ENCODE measurements around the gene NOM1.
"Not testable (repeated sequence)": the region's sequence is repeated elsewhere in the genome, so short reads cannot be mapped to it uniquely, and the experiment has no call there.

The NOM1 gene

DNA sequence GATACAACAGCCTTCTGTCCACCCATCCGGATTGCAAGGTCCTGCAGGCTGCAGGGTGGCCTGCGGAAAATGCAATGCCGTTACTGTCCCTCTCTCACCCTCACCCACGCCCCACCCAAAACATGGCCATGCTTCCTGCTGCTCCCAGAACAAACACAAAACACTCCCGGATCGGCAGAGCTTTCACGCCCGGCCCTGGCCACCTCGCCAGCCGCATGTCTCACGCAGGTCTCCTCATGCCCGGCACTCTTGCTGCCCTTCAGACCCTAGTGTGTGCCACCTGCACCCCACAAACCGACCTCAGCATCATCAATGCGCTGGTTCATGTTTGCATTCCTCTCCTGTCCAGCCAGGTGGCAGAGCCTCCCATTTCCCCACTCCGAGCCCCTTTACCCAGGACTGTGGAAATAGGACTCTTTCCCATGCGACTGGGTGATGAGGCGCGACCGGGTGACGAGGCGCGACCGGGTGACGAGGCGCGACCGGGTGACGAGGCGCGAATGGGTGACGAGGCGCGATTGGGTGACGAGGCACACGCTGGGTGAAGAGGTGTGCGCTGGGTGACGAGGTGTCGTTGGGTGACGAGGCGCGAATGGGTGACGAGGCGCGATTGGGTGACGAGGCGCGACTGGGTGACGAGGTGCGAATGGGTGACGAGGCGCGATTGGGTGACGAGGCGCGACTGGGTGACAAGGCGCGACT, 8.9 kb upstream of the NOM1 start:
- DNase-seq = no peak

DNA sequence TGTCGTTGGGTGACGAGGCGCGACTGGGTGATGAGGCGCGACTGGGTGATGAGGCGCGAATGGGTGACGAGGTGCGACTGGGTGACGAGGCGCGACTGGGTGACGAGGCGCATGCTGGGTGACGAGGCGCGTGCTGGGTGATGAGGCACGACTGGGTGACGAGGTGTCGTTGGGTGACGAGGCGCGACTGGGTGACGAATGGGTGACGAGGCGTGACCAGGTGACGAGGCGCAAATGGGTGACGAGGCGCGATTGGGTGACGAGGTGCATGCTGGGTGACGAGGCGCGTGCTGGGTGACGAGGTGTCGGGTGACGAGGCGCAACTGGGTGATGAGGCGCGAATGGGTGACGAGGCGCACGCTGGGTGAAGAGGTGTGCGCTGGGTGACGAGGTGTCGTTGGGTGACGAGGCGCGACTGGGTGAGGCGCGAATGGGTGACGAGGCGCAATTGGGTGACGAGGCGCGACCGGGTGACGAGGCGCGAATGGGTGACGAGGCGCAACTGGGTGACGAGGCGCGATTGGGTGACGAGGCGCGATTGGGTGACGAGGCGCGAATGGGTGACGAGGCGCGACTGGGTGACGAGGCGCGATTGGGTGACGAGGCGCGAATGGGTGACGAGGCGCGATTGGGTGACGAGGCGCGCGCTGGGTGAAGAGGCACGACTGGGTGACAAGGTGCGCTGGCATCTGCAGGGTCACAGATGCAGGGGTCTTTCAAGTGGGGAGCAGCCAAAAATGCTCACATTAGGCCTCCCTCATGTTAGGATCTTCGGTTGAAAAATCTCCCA, 7.9 kb upstream of the NOM1 start:
- DNase-seq = no peak

DNA sequence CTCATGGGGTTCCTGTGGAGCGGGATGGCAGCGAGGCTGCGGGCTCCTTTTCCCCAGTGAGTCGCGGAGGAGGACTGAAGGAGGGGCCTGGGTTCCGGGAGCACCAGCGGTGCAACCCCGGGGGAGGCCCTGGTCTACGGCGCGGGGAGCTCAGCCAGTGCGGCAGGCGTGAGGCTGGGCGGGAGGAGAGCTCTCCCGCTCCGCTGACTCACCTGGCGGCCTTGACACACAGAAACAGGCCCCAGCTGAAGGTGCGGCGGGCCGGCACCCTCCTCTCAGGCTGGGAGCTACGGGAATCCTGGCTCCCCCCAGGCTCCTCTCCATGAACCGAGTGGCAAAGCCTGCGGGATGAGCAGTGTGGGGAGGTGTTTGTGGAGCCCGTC, 6.8 kb upstream of the NOM1 start:
- no peak for DNase-seq

DNA sequence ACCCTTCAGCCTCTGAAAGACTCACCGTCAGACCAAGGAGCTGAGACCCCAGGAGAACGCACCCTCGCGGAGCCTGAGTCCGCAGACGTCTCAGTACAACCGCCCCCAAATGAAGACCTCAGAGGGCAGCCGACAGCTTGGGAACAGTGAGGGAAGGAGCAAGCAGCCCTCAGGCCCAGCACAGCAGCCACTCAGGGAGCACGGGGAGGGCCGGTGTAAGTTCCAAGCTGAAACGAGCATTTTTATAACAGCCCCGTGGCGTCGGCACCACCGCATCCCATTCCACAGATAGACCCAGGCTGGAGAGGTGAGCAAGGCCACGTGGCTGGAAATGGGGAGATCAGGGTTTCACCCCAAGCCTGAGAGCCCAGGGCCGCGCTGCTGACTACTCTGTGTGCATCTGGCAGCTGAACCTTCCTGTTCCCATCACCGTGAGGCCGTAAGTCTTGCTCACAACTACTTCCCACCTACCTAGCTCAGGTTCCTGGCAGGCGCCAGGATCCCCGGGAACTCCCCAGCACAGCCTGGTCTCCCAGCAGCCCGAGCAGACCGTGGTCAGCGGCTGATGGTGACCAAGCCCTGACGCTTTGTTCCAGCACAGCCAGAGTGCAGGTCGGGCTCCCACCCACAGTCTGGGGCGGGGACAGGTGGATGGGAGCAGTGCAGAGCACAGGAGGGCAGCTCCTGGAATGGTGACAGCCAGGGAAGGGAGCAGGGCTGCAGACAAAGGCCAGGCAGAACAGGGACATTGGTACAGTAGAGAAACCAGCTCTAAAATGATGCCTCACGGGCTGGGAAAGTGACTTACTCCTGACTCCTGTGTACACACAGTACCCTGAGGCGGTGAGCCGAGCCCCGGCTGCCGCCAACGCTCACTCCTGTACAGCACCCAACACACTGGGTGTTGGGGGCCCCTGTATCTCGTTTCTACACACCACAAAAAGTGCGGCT, 6.1 kb upstream of the NOM1 start:
- no peak for DNase-seq

DNA sequence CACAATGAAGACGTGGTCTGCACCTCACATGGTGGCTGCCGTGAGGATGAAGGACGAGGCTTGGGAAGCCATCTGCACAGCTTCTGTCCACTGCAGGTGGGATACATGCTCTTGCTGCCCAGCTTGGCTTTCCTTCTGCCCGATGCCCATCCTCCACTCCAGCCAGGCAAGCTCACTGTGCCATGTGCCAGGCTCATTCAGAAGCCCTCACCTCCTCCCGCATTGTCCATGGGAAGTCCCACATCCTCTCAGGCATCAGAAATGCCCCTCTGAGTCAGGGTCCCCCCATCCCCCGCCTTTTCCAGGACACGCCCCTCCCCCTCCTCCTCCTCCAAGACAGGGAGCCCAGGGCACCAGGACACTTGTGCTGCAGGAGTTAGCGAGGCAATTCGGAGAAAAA, 4.6 kb upstream of the NOM1 start:
- DNase-seq = no peak

DNA sequence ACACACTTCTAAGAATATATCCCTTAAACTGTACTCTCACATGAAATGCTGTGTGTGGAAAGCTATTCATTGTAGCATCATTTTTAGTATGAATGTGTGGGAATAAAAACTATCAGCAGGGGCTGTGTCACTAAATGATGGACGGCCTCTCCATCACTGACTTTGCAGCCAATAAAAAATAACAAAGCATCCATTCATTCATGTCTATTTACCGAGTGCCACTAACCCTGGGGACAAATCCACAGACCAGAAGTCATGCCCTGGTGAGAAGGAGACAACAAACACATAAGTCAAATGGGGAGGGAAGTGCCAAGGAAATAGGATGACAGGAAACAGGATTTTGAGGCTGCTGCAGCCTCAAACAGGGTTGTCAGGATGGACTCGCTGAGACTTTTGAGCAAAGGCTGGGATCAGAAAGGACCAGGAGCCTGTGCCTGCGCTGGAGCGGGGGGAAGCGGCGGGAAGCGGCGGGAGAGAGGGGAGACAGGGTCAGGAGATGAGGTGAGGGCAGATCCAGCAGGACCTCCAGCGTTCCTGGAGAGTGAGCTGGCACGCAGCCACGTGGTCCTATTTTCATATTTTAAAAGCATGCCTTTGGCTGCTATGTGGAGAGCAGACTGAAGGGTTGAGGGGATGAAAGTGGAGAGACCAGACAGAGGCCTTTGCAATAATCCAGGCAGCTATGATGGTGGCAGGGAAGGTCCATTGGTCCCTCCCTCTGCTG, 2.2 kb upstream of the NOM1 start:
- DNase-seq = no peak

DNA sequence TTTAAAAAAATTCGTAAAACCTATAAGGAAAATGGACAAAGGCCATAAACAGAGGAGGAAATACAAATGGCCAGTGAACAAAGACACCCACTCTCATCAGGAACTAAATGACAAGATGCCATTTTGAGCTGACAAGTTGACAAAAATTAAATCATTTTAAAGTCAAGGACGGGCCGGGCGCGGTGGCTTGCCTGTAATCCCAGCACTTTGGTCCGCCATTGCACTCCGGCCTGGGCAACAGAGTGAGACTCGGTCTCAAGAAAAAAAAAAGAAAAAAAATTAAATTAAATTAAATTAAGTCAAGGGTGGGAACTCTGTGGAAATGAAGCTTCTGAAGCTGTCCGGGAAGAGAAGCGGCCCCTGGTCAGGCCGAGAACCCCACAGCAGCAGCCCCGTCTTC, 1.2 kb upstream of the NOM1 start:
- no peak for DNase-seq

DNA sequence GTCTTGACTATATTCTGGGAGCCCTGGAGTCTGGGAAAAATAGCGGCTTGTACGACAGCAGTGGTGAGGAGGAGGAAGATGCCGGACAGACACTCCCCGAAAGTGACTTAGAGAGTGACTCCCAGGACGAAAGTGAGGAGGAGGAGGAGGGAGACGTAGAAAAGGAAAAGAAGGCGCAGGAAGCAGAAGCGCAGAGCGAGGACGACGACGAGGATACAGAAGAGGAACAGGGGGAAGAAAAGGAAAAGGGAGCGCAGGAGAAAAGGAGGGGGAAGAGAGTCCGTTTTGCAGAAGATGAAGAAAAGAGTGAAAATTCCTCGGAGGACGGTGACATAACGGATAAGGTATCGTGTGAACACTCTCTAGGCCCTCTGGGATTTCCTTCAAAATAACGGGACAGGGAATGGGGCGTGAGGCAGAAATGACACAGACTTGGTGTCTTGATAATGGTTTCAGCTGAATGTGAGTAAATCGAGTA, 908 bp downstream of the NOM1 start:
- DNase-seq = no peak

DNA sequence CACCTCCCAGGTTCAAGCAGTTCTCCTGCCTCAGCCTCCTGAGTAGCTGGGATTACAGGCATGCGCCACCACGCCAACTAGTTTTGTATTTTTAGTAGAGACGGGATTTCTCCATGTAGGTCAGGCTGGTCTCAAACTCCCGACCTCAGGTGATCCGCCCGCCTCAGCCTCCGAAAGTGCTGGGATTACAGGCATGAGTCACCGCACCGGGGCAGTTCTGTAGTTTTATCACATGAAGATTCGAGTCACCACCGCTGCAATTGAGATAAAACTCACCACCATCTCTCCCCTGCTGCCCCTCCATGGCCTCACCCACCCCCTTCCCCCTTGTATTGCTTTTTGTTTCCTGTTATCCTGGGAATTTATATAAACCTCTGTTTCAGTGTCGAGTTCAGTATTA, 3.7 kb downstream of the NOM1 start:
- DNase-seq = not testable (repeated sequence)

DNA sequence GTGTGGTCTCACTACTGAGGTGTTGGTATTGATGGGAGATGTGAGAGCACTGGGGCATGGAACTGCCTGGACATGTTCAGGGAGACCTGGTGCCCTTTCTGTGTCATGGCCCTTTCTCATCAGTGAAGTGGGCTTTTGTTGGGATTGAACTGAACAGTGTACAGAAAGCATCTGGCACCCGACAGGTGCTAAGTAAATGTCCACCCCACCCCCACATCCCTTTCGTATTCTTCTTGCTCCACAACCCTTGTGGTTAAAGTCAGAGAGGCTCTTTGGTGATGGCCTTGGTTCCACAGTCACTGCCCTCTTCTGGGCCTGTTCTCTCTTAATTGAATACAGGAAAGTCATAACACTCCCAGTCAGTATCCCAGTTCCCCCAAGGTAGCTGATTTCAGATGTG, 5.4 kb downstream of the NOM1 start:
- no peak for DNase-seq

DNA sequence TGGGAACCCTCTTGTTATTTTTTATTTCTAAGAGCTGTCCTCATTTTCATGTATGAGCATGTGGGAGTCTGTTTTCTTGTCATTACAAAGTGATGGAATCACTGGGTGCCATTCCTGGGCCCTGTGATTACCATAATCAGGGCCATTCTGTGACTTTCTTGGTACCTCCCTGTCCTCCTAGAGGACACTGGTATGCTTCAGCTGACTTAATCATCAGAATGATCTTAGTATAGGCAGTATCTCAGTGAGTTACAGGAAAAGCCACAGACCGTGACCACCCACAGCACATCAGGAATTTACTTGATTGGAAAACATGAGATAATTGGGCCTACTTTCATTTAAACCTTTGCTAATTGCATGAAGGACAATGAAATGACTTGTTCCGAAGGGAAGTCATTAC, 7.2 kb downstream of the NOM1 start:
- DNase-seq = no peak

DNA sequence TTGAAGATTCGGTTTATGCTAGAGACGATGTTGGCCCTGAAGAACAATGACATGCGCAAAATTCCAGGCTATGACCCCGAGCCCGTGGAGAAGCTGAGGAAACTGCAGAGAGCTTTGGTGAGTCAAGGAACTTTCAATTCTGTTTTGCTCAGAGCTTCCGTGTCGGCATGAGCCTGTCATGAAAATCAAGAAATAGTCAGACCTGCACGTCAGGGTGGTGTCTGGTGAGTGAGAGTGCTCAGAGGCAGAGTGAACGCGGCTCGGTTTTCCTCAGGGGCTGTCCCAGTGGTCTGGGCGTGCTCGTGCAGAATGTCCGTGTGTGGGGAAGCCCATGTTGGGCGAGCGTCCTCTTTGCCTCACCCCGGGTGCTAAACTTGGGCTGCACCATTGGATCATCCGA, 12.6 kb downstream of the NOM1 start:
- no peak for DNase-seq

DNA sequence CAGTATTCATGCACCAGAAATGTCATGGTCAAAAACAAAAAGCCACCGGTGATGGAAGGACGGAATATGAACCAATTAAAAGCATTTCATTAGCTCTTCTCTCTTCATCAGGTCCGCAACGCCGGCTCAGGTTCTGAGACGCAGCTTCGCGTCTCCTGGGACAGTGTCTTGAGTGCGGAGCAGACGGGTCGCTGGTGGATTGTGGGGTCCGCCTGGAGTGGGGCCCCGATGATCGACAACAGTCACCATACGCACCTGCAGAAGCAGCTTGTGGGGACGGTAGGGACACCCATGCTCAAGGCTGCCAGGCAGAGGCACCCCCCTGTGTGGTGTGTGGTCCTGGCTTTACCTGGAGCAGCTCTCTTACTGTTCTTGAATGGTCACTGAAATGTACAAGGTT, 13.4 kb downstream of the NOM1 start:
- no peak for DNase-seq

DNA sequence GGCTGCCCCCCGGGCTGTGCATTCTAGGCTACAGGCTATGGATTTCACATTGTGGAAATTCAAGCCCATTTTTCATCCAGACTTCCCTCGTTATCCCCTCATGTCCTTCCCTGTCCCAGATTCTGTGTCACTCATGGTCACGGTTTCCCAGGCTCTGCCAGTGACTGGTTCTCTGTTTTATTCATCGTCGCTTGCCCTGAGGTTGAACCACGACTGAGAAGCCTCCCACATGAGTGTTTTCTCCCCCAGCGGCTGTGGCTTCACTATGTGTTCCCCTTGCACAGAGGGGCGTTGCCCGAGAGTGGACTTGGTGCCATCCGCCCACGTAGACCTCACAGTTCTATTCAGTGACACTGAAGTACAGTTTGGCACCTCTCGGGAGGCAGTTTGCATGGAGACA, 14.0 kb downstream of the NOM1 start:
- no peak for DNase-seq

DNA sequence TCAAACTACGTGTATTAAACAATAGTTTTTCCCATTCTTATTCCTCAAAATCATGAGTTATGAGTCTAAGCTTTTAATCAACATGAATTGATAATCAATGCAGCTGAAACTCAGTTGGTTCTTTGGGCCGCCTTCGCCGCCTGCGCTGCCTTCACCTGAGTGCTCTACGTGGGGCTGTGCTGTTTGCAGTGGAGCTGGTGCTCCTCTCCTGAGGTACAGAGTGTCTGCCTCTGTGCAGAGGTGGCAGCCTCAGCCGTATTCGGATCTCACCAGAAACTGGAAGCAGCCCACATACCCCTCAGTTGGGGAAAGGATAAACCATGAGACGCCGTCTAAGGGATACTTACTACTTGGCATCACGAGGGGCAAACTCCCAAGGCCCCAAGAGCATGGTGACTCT, 15.5 kb downstream of the NOM1 start:
- DNase-seq = no peak

DNA sequence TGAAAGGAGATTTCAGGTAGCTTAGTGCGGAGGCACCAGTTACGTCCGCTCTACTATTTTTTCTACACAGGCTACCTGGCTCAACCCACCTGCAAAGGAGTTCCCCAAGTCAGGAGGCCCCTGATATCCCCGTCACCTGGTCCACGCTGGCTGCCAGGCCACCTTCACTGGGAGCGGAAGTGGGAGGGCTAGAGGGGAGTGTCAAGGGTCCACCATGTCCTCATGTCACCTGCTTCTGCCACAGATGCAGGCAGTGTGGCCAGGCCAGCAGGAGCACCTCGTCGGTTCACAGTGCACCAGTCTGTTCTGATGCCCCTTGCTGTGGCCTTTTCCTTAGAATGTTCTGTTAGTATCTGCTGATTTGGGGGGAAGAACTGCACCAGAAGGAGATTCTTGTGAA, 16.9 kb downstream of the NOM1 start:
- no peak for DNase-seq

DNA sequence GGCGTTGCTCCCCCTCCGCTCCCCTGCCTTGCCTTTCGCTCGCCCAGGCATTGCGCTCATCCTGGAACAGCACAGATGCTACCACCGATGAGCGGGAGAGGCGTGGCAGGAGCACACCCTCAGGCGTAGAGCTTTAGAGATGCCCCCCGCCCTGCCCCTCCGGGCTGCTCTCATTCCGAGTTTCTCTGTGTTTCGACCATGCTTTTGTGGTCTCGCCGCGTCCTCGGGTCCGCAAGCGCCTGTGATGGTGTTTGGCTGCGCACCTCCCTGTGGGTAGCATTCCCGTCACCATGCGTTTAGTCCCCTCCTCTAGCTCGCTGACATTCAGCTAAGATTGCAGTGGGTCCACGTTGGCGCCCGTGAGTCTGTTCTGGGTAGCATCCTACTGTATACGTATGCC, 18.7 kb downstream of the NOM1 start:
- DNase-seq = no peak

DNA sequence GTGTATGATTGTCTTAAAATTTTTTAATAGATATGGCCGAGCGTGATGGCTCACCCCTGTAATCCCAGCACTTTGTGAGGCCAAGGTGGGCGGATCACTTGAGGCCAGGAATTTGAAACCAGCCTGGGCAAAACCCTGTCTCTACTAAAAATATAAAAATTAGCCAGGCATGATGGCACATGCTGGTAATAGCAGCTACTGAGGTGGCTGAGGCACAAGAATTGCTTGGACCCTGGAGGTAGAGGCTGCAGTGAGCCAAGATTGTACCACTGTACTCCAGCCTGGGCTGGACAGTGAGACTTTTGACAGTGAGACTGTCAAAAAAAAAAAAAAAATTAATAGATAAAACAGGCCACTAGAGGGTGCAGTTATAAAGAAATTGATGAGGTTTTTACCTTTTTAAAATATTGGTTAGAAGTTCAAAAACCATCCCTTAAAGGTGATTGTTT, 20.5 kb downstream of the NOM1 start:
- DNase-seq = no peak

DNA sequence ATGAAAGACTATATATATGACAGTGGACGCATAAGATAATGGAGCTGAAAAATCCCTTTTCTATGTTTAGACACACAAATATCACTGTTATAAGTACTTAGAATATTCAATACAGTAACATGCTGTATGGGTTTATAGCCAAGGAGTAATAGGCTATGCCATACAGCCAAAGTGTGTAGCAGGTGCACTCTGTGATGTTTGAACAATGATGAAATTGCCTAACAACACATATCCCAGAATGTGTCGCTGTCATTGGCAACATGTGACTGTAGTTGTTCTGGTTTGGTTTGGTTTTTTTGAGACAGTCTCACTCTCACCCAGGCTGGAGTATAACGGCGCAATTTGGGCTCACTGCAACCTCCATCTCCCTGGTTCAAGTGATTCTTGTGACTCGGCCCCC, 26.1 kb downstream of the NOM1 start:
- no peak for DNase-seq

DNA sequence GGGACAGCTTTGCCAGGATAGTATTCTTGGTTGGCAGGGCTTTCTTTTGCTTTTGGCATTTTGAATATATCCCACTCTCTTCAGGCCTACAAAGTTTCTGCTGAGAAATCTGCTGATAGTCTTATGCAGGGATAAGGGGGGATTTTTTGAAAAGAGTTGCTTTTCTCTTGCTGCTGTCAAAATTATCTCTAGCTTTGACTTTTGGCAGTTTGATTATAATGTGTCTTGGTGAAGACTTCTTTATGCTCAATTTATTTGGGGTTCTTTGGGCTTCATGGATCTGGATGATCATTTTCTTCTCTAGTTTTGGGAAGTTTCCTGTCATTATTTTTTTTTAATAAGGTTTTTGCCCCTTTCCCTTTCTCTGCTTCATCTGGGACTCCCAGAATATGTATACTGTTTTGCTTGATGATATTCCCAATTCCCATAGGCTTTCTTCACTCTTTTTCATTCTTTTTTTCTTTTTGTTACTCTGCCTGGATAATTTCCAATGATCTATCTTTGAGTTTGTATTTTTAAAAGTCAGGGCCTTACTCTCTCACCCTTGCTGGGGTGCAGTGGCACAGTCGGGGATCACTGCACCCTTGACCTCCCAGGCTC, 29.6 kb downstream of the NOM1 start:
- DNase-seq = no peak

DNA sequence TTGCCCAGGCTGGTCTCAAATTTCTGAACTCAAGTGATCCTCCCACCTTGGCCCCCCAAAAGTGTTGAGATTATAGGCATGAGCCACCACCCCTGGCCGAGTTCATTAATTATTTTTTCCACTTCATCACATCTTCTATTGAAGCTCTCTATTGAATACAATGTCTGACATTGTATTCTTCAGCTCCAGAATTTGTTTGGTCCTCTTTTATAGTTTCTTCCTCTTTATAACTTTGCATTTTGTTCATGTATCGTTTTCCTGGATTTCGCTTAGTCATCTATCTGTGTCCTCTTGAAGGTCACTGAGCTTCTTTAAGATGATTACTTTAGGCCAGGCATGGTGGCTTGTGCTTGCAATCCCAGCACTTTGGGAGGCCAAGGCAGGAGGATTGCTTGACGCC, 30.2 kb downstream of the NOM1 start:
- DNase-seq = no peak

DNA sequence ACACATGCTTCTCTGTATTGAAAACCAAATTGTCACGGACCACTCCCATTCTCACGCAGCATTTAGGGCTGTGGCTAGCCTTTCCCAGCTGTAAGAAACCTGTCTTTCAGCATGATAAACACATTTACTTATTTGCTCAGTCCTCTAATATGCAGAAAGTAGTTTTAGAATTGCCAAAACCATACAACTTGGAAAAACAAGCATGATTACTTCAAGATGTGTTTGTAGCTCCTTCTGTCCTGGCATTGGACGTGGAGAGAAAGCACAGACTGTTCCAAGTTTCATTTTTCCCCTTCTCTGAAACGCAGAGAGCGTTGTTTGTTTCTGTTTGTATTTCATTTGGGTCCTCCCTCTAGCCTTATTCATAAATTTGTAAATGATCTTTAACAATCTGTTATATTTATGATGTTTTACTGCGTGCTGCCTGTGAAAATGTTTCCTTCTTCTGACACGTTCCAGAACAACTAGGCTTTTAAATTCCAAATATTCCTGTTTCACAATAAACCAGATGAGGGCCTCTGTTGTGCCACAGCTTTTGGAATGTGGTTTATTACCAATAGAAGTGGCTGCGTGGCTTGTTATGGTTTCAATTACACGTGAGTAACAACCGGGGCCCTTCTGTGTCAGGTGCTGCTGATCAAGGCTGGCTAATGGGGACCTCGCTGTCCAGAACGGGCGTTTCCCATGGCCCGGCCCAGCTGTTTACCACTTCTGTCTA, 34.8 kb downstream of the NOM1 start:
- no peak for DNase-seq
